GM12891 (cell line): ENCODE data around the gene OR4D11.

Experiments used
- POLR2A ChIP-seq: IDR thresholded peaks from 2 replicates; pipeline ENCODE4 v1.6.1; 2011; ENCODE audit warnings: low read depth, low read length, control low read depth
- POLR2AphosphoS5 ChIP-seq: IDR thresholded peaks from 2 replicates; pipeline ENCODE4 v1.6.1; 2011; ENCODE audit warnings: low read depth, low read length, control low read depth
- POU2F2 ChIP-seq: IDR thresholded peaks from 2 replicates; pipeline ENCODE4 v1.6.1; 2011; ENCODE audit warnings: low read depth, mild to moderate bottlenecking, control low read depth, low read length, moderate library complexity

DNA sequence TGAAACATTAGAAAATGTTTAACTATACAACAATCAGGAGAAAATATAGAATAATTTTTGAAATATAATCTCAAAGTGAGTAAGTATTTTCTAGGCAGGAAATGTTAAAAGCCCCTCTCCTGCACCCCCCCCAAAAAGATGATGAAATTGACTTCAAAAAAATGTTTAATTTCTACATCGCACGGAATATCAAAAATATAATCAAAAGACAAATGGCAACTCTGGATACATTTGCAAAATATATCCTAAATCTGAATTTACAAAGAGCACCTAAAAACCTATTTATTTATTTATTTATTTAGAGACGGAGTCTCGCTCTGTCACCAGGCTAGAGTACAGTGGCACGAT, 44.9 kb downstream of the OR4D11 start:
- no peak for TF ChIP-seq POLR2A
- no peak for TF ChIP-seq POU2F2
- TF ChIP-seq POLR2AphosphoS5 = no peak
